ENCODE measurements around the gene GRIA1.

GRIA1 gene

GRCh38 chr5:153613672-153614071, 123.2 kb downstream of the GRIA1 start:
- DNase-seq = no peak

- peak; percentile 80 for DNase-seq
Observed at GRCh38 chr5:153617190-153617589, 126.7 kb downstream of the GRIA1 start.

GRCh38 chr5:153618307-153618706, 127.8 kb downstream of the GRIA1 start:
- DNase-seq = no peak

- peak; percentile 85 for DNase-seq
Observed at GRCh38 chr5:153618867-153619266, 128.4 kb downstream of the GRIA1 start.

- DNase-seq = peak; percentile 73
Observed at GRCh38 chr5:153619771-153620170, 129.3 kb downstream of the GRIA1 start.

- DNase-seq = no peak
Observed at GRCh38 chr5:153623124-153623523, 132.7 kb downstream of the GRIA1 start.

GRCh38 chr5:153623751-153624450, 133.4 kb downstream of the GRIA1 start:
- DNase-seq = peak; percentile 66

- no peak for DNase-seq
Observed at GRCh38 chr5:153624451-153624765, 133.9 kb downstream of the GRIA1 start.

GRCh38 chr5:153625826-153626354, 135.4 kb downstream of the GRIA1 start:
- DNase-seq = no peak

- no peak for DNase-seq
Observed at GRCh38 chr5:153626836-153627235, 136.4 kb downstream of the GRIA1 start.

- peak; percentile 99 for DNase-seq
Observed at GRCh38 chr5:153629027-153629895, 138.8 kb downstream of the GRIA1 start.

GRCh38 chr5:153630546-153630945, 140.1 kb downstream of the GRIA1 start:
- DNase-seq = no peak

GRCh38 chr5:153632748-153633290, 142.3 kb downstream of the GRIA1 start:
- DNase-seq = no peak

GRCh38 chr5:153636670-153637451, 146.4 kb downstream of the GRIA1 start:
- DNase-seq = no peak

GRCh38 chr5:153640293-153640692, 149.8 kb downstream of the GRIA1 start:
- DNase-seq = no peak

- DNase-seq = no peak
Observed at GRCh38 chr5:153641183-153641688, 150.8 kb downstream of the GRIA1 start.

- DNase-seq = peak; percentile 35
Observed at GRCh38 chr5:153654504-153655200, 164.2 kb downstream of the GRIA1 start.

- peak; percentile 26 for DNase-seq
Observed at GRCh38 chr5:153655201-153655510, 164.7 kb downstream of the GRIA1 start.

- DNase-seq = no peak
Observed at GRCh38 chr5:153658149-153658548, 167.7 kb downstream of the GRIA1 start.

- no peak for DNase-seq
Observed at GRCh38 chr5:153658606-153659005, 168.1 kb downstream of the GRIA1 start.

- peak; percentile 78 for DNase-seq
Observed at GRCh38 chr5:153659039-153659736, 168.7 kb downstream of the GRIA1 start.
